Neural crest cell (in vitro differentiated cells): Measurements from ENCODE around the gene PLPPR1. TPM values are rescaled to one million over a fixed set of nuclear protein-coding genes. Genes with fewer than 3 reads are reported as not detected.

Experiments used
- DNase-seq: peaks from one replicate; pipeline ENCODE4 v3.0.0; 2021; ENCODE audit warnings: low read depth, mixed read lengths, low spot score
- H3K27ac Mint-ChIP-seq: one replicate; pipeline ENCODE4 v1.8.0; 2021; ENCODE audit warnings: mild to moderate bottlenecking, mixed read lengths; ENCODE audit not compliant: unreplicated experiment
- H3K27me3 Mint-ChIP-seq: 2 replicates; pipeline ENCODE4 v1.8.0; 2021; ENCODE audit warnings: low read depth, mild to moderate bottlenecking, mixed read lengths
- H3K36me3 Mint-ChIP-seq: 2 replicates; pipeline ENCODE4 v1.8.0; 2021; ENCODE audit warnings: low read depth, mild to moderate bottlenecking, mixed read lengths
- H3K4me1 Mint-ChIP-seq: 2 replicates; pipeline ENCODE4 v1.8.0; 2021; ENCODE audit warnings: mixed read lengths
- H3K4me3 Mint-ChIP-seq: one replicate; pipeline ENCODE4 v1.8.0; 2021; ENCODE audit warnings: mild to moderate bottlenecking, mixed read lengths
- H3K9me3 Mint-ChIP-seq: 2 replicates; pipeline ENCODE4 v1.8.0; 2021; ENCODE audit warnings: mixed read lengths
- CTCF ChIP-seq: fragments of 200-600 bp; sonication (generic); conservative IDR thresholded peaks from 2 replicates; pipeline ENCODE4 v1.5.0; 2021; ENCODE audit warnings: antibody characterized with exemption, mild to moderate bottlenecking
- total RNA-seq: library from RNA; stranded (reverse); gene quantifications from 2 replicates; pipeline ENCODE4 v1.2.1, GENCODE V29; 2021

PLPPR1 gene
- total RNA-seq, 1 donor from 2014 or later = 4.7 TPM

GRCh38 chr9:101065930-101066329 lies 37.4 kb downstream of the PLPPR1 start:
- Mint-ChIP-seq H3K4me1 (no peaks in the 10 kb centered on the region), H3K4me3 (no peak overlapping the region)
- no peak for TF ChIP-seq CTCF

GRCh38 chr9:101068696-101069095 lies 40.2 kb downstream of the PLPPR1 start:
- no peaks in the 10 kb centered on the region for H3K9me3 Mint-ChIP-seq
- no peaks in the 10 kb centered on the region for H3K27me3 Mint-ChIP-seq
- no peak overlapping the region for H3K4me3 Mint-ChIP-seq
- DNase-seq = no peak
- TF ChIP-seq CTCF = no peak
- H3K27ac Mint-ChIP-seq = no peak overlapping the region
- H3K36me3 Mint-ChIP-seq = no peaks in the 10 kb centered on the region
- no peaks in the 10 kb centered on the region for H3K4me1 Mint-ChIP-seq

More at GRCh38 chr9:101065930-101066329, 37.4 kb downstream of the PLPPR1 start:
- Mint-ChIP-seq H3K27me3 (no peaks in the 10 kb centered on the region), H3K36me3 (no peaks in the 10 kb centered on the region), H3K9me3 (no peaks in the 10 kb centered on the region), H3K27ac (no peak overlapping the region)
- DNase-seq = no peak

- no peak for TF ChIP-seq CTCF
- no peaks in the 10 kb centered on the region for H3K9me3 Mint-ChIP-seq
- DNase-seq = no peak
- H3K27ac Mint-ChIP-seq = no peak overlapping the region
- H3K4me1 Mint-ChIP-seq = no peaks in the 10 kb centered on the region
- no peaks in the 10 kb centered on the region for H3K36me3 Mint-ChIP-seq
- no peak overlapping the region for H3K4me3 Mint-ChIP-seq
- no peaks in the 10 kb centered on the region for H3K27me3 Mint-ChIP-seq
Observed at GRCh38 chr9:101072259-101072658, 43.7 kb downstream of the PLPPR1 start.

- Mint-ChIP-seq H3K27me3 (no peaks in the 10 kb centered on the region), H3K9me3 (no peaks in the 10 kb centered on the region), H3K36me3 (no peaks in the 10 kb centered on the region), H3K4me1 (no peaks in the 10 kb centered on the region), H3K4me3 (no peak overlapping the region), H3K27ac (no peak overlapping the region)
- TF ChIP-seq CTCF = no peak
- DNase-seq = no peak
Observed at GRCh38 chr9:101073122-101073521, 44.6 kb downstream of the PLPPR1 start.

GRCh38 chr9:101081641-101082040 lies 53.1 kb downstream of the PLPPR1 start:
- no peaks in the 10 kb centered on the region for H3K4me1 Mint-ChIP-seq
- no peak overlapping the region for H3K27ac Mint-ChIP-seq
- H3K9me3 Mint-ChIP-seq = peaks cover 6% of the 10 kb centered on the region
- no peak for TF ChIP-seq CTCF
- DNase-seq = no peak
- no peaks in the 10 kb centered on the region for H3K27me3 Mint-ChIP-seq
- H3K36me3 Mint-ChIP-seq = no peaks in the 10 kb centered on the region
- H3K4me3 Mint-ChIP-seq = no peak overlapping the region
